ENCODE results near the gene TUBGCP2.

TUBGCP2 gene

GRCh38 chr10:133231946-133232574 lies 76.6 kb downstream of the TUBGCP2 start:
- no peaks in the 10 kb centered on the region for H3K27me3 ChIP-seq (ENCODE audit: low read length)
- no peak overlapping the region for H3K4me3 ChIP-seq (ENCODE audit: insufficient read depth, low read length, poor library complexity, severe bottlenecking)
- H3K9ac ChIP-seq (ENCODE audit: low read length), result no peak overlapping the region
- H3F3A ChIP-seq (ENCODE audit: insufficient read depth), result no peaks in the 10 kb centered on the region
- H2AFZ ChIP-seq (ENCODE audit: low read depth, low read length, severe bottlenecking), result no peak overlapping the region
- no peaks in the 10 kb centered on the region for H4K20me1 ChIP-seq (ENCODE audit: low read depth, low read length)
- H3K79me2 ChIP-seq (ENCODE audit: insufficient read depth, low read length), result no peaks in the 10 kb centered on the region
- no peaks in the 10 kb centered on the region for H3K9me3 ChIP-seq (ENCODE audit: insufficient read depth, low read length)
- no peak overlapping the region for H3K27ac ChIP-seq (ENCODE audit: low read depth, low read length)
- no peaks in the 10 kb centered on the region for H3K36me3 ChIP-seq (ENCODE audit: low read length)
- H3K9me2 ChIP-seq (replicated peaks; ENCODE audit: insufficient read depth, low read length), result no peaks in the 10 kb centered on the region
- H3K4me2 ChIP-seq (ENCODE audit: low read depth, low read length, poor library complexity, severe bottlenecking), result no peak overlapping the region
- TF ChIP-seq CTCF (IDR thresholded peaks at IDR 0.05; ENCODE audit: insufficient read depth, low read length, poor library complexity, severe bottlenecking), result no peak
- TF ChIP-seq EZH2phosphoT487 (conservative IDR thresholded peaks at IDR 0.05; ENCODE audit: low read length), result no peak

- Histone ChIP-seq H2AFZ (ENCODE audit: low read depth, low read length, severe bottlenecking) (no peak overlapping the region), H3F3A (ENCODE audit: insufficient read depth) (no peaks in the 10 kb centered on the region), H3K4me3 (ENCODE audit: insufficient read depth, low read length, poor library complexity, severe bottlenecking) (no peak overlapping the region), H3K9ac (ENCODE audit: low read length) (no peak overlapping the region), H3K36me3 (ENCODE audit: low read length) (no peaks in the 10 kb centered on the region), H3K9me2 (replicated peaks; ENCODE audit: insufficient read depth, low read length) (no peaks in the 10 kb centered on the region), H3K9me3 (ENCODE audit: insufficient read depth, low read length) (no peaks in the 10 kb centered on the region), H3K4me2 (ENCODE audit: low read depth, low read length, poor library complexity, severe bottlenecking) (no peak overlapping the region), H4K20me1 (ENCODE audit: low read depth, low read length) (no peaks in the 10 kb centered on the region), H3K79me2 (ENCODE audit: insufficient read depth, low read length) (no peaks in the 10 kb centered on the region), H3K27me3 (ENCODE audit: low read length) (no peaks in the 10 kb centered on the region), H3K27ac (ENCODE audit: low read depth, low read length) (no peak overlapping the region)
- no peak for TF ChIP-seq EZH2phosphoT487 (conservative IDR thresholded peaks at IDR 0.05; ENCODE audit: low read length)
- TF ChIP-seq CTCF (IDR thresholded peaks at IDR 0.05; ENCODE audit: insufficient read depth, low read length, poor library complexity, severe bottlenecking), result no peak
Measured at GRCh38 chr10:133231244-133231945, 77.3 kb downstream of the TUBGCP2 start.

- Histone ChIP-seq H3K4me3 (ENCODE audit: insufficient read depth, low read length, poor library complexity, severe bottlenecking) (no peak overlapping the region), H3K4me2 (ENCODE audit: low read depth, low read length, poor library complexity, severe bottlenecking) (no peak overlapping the region), H3K27ac (ENCODE audit: low read depth, low read length) (no peak overlapping the region), H4K20me1 (ENCODE audit: low read depth, low read length) (no peaks in the 10 kb centered on the region), H3K79me2 (ENCODE audit: insufficient read depth, low read length) (no peaks in the 10 kb centered on the region), H3K9ac (ENCODE audit: low read length) (no peak overlapping the region), H3K36me3 (ENCODE audit: low read length) (no peaks in the 10 kb centered on the region), H3F3A (ENCODE audit: insufficient read depth) (no peaks in the 10 kb centered on the region), H3K27me3 (ENCODE audit: low read length) (no peaks in the 10 kb centered on the region), H3K9me3 (ENCODE audit: insufficient read depth, low read length) (no peaks in the 10 kb centered on the region), H2AFZ (ENCODE audit: low read depth, low read length, severe bottlenecking) (no peak overlapping the region), H3K9me2 (replicated peaks; ENCODE audit: insufficient read depth, low read length) (no peaks in the 10 kb centered on the region)
- TF ChIP-seq CTCF (IDR thresholded peaks at IDR 0.05; ENCODE audit: insufficient read depth, low read length, poor library complexity, severe bottlenecking) (no peak), EZH2phosphoT487 (conservative IDR thresholded peaks at IDR 0.05; ENCODE audit: low read length) (no peak)
Measured at GRCh38 chr10:133230387-133231195, 78.1 kb downstream of the TUBGCP2 start.

All from SU-DHL-6 (cell line).